SK-N-SH (cell line): ENCODE data around the gene MAP2K5. TPM values are rescaled to one million over a fixed set of nuclear protein-coding genes. Genes with fewer than 3 reads are reported as not detected.

Experiments
- CTCF ChIA-PET: fragments of 300-600, 350-600 bp; formaldehyde crosslinking; extraction: SDS; loops from one replicate; lab custom pipeline; 2021; lab: Yijun Ruan, JAX
- POLR2A ChIA-PET: fragments of 350-600 bp; sonication (Branson Sonifier 250); formaldehyde crosslinking; extraction: SDS; loops from one replicate; lab custom pipeline; 2020; ENCODE audit warnings: antibody characterized with exemption, inconsistent platforms; lab: Yijun Ruan, JAX
- DNase-seq: peaks from one replicate; pipeline ENCODE4 v3.0.0; 2012
- H2AFZ ChIP-seq: fragments of 200-600 bp; sonication (generic); 2 replicates; pipeline ENCODE4 v1.8.1; 2016; ENCODE audit warnings: antibody characterized with exemption, mild to moderate bottlenecking, low read depth
- H3F3A ChIP-seq: fragments of 200-600 bp; sonication (generic); replicated peaks from 2 replicates; pipeline ENCODE3; 2016; ENCODE audit warnings: antibody characterized with exemption, mild to moderate bottlenecking; ENCODE audit not compliant: insufficient read depth
- H3K27ac ChIP-seq, 2 experiments: fragments of 200-500 bp in 1 of 2; fragments of 200-600 bp in 1 of 2; sonication (Bioruptor generic) in 1 of 2; sonication (generic), shearing (Covaris generic) in 1 of 2; 2 replicates each; pipeline versions ENCODE4 v1.5.1 to v1.6.1; 2014 to 2016; ENCODE audit warnings: low read depth in 2 of 2, inconsistent platforms in 1 of 2, low read length in 1 of 2, mild to moderate bottlenecking in 1 of 2, mixed read lengths in 1 of 2
- H3K27me3 ChIP-seq: fragments of 200-600 bp; sonication (generic), shearing (Covaris generic); 2 replicates; pipeline ENCODE4 v1.6.1; 2016; ENCODE audit warnings: mixed run types; ENCODE audit not compliant: insufficient read depth
- H3K36me3 ChIP-seq, 2 experiments: fragments of 200-500 bp in 1 of 2; fragments of 200-600 bp in 1 of 2; sonication (Bioruptor generic) in 1 of 2; sonication (generic) in 1 of 2; replicated peaks in 1 of 2; 2 replicates each; pipeline versions ENCODE3 to v1.5.1; 2014 to 2016; ENCODE audit warnings: low read length in 1 of 2, mild to moderate bottlenecking in 1 of 2; ENCODE audit not compliant: insufficient read depth in 2 of 2, control insufficient read depth in 1 of 2
- H3K4me1 ChIP-seq, 2 experiments: fragments of 200-500 bp in 1 of 2; fragments of 200-600 bp in 1 of 2; sonication (Bioruptor generic) in 1 of 2; sonication (generic), shearing (Covaris generic) in 1 of 2; 2 replicates each; pipeline versions ENCODE4 v1.5.1 to v1.6.1; 2014 to 2016; ENCODE audit warnings: low read depth in 1 of 2, low read length in 1 of 2, mixed run types in 1 of 2; ENCODE audit not compliant: insufficient read depth in 2 of 2, control insufficient read depth in 1 of 2
- H3K4me2 ChIP-seq: fragments of 200-600 bp; sonication (generic), shearing (Covaris generic); 2 replicates; pipeline ENCODE4 v1.6.1; 2017; ENCODE audit warnings: mixed run types
- H3K4me3 ChIP-seq, 2 experiments: fragments of 200-500 bp in 1 of 2; fragments of 200-600 bp in 1 of 2; sonication (Bioruptor generic) in 1 of 2; sonication (generic), shearing (Covaris generic) in 1 of 2; 2 replicates each; pipeline versions ENCODE4 v1.5.1 to v1.8.1; 2014 to 2016; ENCODE audit warnings: low read depth in 2 of 2, inconsistent platforms in 1 of 2, low read length in 1 of 2, mild to moderate bottlenecking in 1 of 2, mixed read lengths in 1 of 2, moderate library complexity in 1 of 2
- H3K79me2 ChIP-seq: fragments of 200-600 bp; sonication (generic); 2 replicates; pipeline ENCODE4 v1.8.1; 2017; ENCODE audit warnings: mild to moderate bottlenecking; ENCODE audit not compliant: insufficient read depth
- H3K9ac ChIP-seq: fragments of 200-600 bp; sonication (generic); 2 replicates; pipeline ENCODE4 v1.6.1; 2017; ENCODE audit warnings: mixed run types
- H3K9me2 ChIP-seq: fragments of 200-600 bp; sonication (generic); 2 replicates; pipeline ENCODE4 v1.6.1; 2017; ENCODE audit warnings: mixed run types
- H3K9me3 ChIP-seq: fragments of 200-600 bp; sonication (generic); 2 replicates; pipeline ENCODE4 v1.6.1; 2017; ENCODE audit warnings: mixed run types, mild to moderate bottlenecking, moderate library complexity
- H4K20me1 ChIP-seq: fragments of 200-600 bp; sonication (generic); 2 replicates; pipeline ENCODE4 v1.6.1; 2017; ENCODE audit warnings: mild to moderate bottlenecking, mixed run types; ENCODE audit not compliant: insufficient read depth
- ELF1 ChIP-seq: IDR thresholded peaks from 2 replicates; pipeline ENCODE4 v1.4.0; 2012
- EP300 ChIP-seq, 2 experiments: IDR thresholded peaks; 2 replicates each; pipeline versions ENCODE4 v1.4.0 to v1.6.1; 2012; ENCODE audit warnings: borderline replicate concordance in 1 of 2, low read depth in 1 of 2, low read length in 1 of 2
- FOSL2 ChIP-seq: IDR thresholded peaks from 2 replicates; pipeline ENCODE4 v1.4.0; 2012; ENCODE audit warnings: low read depth, mild to moderate bottlenecking, moderate library complexity, borderline replicate concordance
- FOXM1 ChIP-seq: IDR thresholded peaks from 2 replicates; pipeline ENCODE4 v1.4.0; 2012; ENCODE audit warnings: low read depth, mild to moderate bottlenecking
- GABPA ChIP-seq: IDR thresholded peaks from 2 replicates; pipeline ENCODE4 v1.4.0; 2012; ENCODE audit warnings: low read depth, mild to moderate bottlenecking
- JUND ChIP-seq: IDR thresholded peaks from 2 replicates; pipeline ENCODE4 v1.4.0; 2012
- NFIC ChIP-seq: IDR thresholded peaks from 2 replicates; pipeline ENCODE4 v1.4.0; 2012; ENCODE audit warnings: borderline replicate concordance
- POLR2AphosphoS5 ChIP-seq: IDR thresholded peaks from 2 replicates; pipeline ENCODE4 v1.6.1; 2012; ENCODE audit warnings: low read depth, low read length
- RCOR1 ChIP-seq: fragments of 150-350 bp; IDR thresholded peaks from 2 replicates; pipeline ENCODE4 v1.6.1; 2017; ENCODE audit warnings: antibody characterized with exemption, low read length
- SMC3 ChIP-seq: IDR thresholded peaks from 2 replicates; pipeline ENCODE4 v1.6.1; 2012; ENCODE audit warnings: low read depth, low read length, improper control_type of control experiment
- TAF1 ChIP-seq: IDR thresholded peaks from 2 replicates; pipeline ENCODE4 v1.6.1; 2012; ENCODE audit warnings: low read depth, mild to moderate bottlenecking, low read length, moderate library complexity, borderline replicate concordance
- TEAD4 ChIP-seq: IDR thresholded peaks from 2 replicates; pipeline ENCODE4 v1.4.0; 2012; ENCODE audit warnings: mild to moderate bottlenecking, borderline replicate concordance; ENCODE audit not compliant: insufficient read depth
- YY1 ChIP-seq: IDR thresholded peaks from 2 replicates; pipeline ENCODE4 v1.4.0; 2012; ENCODE audit warnings: low read depth, mild to moderate bottlenecking
- ZBTB33 ChIP-seq: IDR thresholded peaks from 2 replicates; pipeline ENCODE4 v1.4.0; 2012; ENCODE audit warnings: low read depth, borderline replicate concordance
- WGBS: methylation state at CpG from one replicate; pipeline ENCODE4 v1.1.6; 2017; ENCODE audit warnings: low lambda C conversion rate; 5-methylcytosine and 5-hydroxymethylcytosine counted together
- polyA plus RNA-seq, 3 experiments: library from polyadenylated mRNA; depleted of rRNA; stranded (reverse); fragments of >200 nt; gene quantifications; 2 replicates each; pipeline ENCODE4 v1.2.3, GENCODE V29; 2012
- TF ChIP-seq, protein P1 (sequence below): IDR thresholded peaks from 2 replicates; pipeline ENCODE4; 2012
- TF ChIP-seq, protein P2 (sequence below): IDR thresholded peaks from 2 replicates; pipeline ENCODE4 v1.4.0; 2012; ENCODE audit warnings: low read depth, borderline replicate concordance
- TF ChIP-seq, protein P3 (sequence below): fragments of 200-600 bp; sonication (generic); IDR thresholded peaks from 2 replicates; pipeline ENCODE4 v1.6.1; 2017; ENCODE audit warnings: antibody characterized with exemption, mild to moderate bottlenecking, moderate library complexity

Gene MAP2K5
- polyA plus RNA-seq, 1 of the 3 experiments (the other 2 are of a cell fraction): 6.2 TPM

DNA sequence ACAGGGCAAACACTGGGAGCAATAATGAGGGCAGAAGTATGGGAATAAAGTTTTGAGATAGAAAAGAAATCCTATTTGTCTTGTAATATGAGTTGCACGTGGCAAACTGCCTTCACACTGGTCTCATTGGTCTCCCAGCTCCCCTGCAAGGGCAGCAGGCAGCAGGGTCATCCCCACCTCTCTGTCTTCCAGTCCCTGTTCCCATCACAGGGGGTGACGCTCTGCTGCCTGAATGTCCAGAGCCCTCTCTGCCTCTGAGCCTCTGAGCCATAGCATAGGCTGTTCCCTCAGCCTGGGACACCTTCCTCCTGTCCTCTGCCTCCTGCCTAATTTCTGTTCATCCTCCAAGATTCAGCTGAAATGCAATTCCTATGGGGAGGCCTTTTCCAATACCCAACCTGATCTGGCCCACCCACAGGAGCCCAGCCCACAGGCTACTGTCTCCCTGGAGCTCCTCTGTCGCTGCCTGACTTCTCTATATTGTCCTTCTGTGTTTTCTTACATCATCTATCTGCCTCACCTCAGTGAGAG, 270.7 kb downstream of the MAP2K5 start:
- no peaks in the 10 kb centered on the region for H3K9me3 ChIP-seq
- no peak overlapping the region for H3K4me2 ChIP-seq
- no peaks in the 10 kb centered on the region for H3K4me1 ChIP-seq
- no peaks in the 10 kb centered on the region for H3K27me3 ChIP-seq
- no peaks in the 10 kb centered on the region for H4K20me1 ChIP-seq
- H3K27ac ChIP-seq: no peak overlapping the region
- no peaks in the 10 kb centered on the region for H3K9me2 ChIP-seq
- WGBS: 88% methylated on average over 3 of the region's 3 CpGs
- ChIA-PET POLR2A (interaction anchor here (0.9 kb wide), 1 partner anchor 11 kb away, joined by 4 read pairs; no protein-coding TSS in a partner anchor), CTCF (no interaction called here)
- DNase-seq: peak; percentile 9
- H3K9ac ChIP-seq: no peak overlapping the region
- TF ChIP-seq FOXM1 (no peak), NFIC (no peak), EP300 (IDR thresholded peaks at IDR 0.05; ENCODE audit: borderline replicate concordance in 1 of 2, low read depth in 1 of 2, low read length in 1 of 2) (no peak), YY1 (no peak), TEAD4 (no peak), TAF1 (no peak), RCOR1 (no peak), FOSL2 (no peak), SMC3 (no peak), ELF1 (no peak)
- TF ChIP-seq, protein P1, sequence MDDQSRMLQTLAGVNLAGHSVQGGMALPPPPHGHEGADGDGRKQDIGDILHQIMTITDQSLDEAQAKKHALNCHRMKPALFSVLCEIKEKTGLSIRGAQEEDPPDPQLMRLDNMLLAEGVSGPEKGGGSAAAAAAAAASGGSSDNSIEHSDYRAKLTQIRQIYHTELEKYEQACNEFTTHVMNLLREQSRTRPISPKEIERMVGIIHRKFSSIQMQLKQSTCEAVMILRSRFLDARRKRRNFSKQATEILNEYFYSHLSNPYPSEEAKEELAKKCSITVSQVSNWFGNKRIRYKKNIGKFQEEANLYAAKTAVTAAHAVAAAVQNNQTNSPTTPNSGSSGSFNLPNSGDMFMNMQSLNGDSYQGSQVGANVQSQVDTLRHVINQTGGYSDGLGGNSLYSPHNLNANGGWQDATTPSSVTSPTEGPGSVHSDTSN: no peak
- TF ChIP-seq, protein P2, sequence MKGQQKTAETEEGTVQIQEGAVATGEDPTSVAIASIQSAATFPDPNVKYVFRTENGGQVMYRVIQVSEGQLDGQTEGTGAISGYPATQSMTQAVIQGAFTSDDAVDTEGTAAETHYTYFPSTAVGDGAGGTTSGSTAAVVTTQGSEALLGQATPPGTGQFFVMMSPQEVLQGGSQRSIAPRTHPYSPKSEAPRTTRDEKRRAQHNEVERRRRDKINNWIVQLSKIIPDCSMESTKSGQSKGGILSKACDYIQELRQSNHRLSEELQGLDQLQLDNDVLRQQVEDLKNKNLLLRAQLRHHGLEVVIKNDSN: no peak
- TF ChIP-seq, protein P3, sequence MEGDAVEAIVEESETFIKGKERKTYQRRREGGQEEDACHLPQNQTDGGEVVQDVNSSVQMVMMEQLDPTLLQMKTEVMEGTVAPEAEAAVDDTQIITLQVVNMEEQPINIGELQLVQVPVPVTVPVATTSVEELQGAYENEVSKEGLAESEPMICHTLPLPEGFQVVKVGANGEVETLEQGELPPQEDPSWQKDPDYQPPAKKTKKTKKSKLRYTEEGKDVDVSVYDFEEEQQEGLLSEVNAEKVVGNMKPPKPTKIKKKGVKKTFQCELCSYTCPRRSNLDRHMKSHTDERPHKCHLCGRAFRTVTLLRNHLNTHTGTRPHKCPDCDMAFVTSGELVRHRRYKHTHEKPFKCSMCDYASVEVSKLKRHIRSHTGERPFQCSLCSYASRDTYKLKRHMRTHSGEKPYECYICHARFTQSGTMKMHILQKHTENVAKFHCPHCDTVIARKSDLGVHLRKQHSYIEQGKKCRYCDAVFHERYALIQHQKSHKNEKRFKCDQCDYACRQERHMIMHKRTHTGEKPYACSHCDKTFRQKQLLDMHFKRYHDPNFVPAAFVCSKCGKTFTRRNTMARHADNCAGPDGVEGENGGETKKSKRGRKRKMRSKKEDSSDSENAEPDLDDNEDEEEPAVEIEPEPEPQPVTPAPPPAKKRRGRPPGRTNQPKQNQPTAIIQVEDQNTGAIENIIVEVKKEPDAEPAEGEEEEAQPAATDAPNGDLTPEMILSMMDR: no peak
- H3K79me2 ChIP-seq: no peaks in the 10 kb centered on the region
- H3K4me3 ChIP-seq: no peak overlapping the region
- no peaks in the 10 kb centered on the region for H3F3A ChIP-seq
- no peaks in the 10 kb centered on the region for H3K36me3 ChIP-seq
- no peak overlapping the region for H2AFZ ChIP-seq

GRCh38 chr15:67815036-67815592, 272.6 kb downstream of the MAP2K5 start:
- H3F3A ChIP-seq: no peaks in the 10 kb centered on the region
- H3K4me1 ChIP-seq: no peaks in the 10 kb centered on the region
- 84% methylated on average over 5 of the region's 5 CpGs for WGBS
- no peaks in the 10 kb centered on the region for H3K9me2 ChIP-seq
- H3K27ac ChIP-seq: no peak overlapping the region
- H2AFZ ChIP-seq: no peak overlapping the region
- DNase-seq: peak; percentile 9
- H3K27me3 ChIP-seq: no peaks in the 10 kb centered on the region
- H3K79me2 ChIP-seq: no peaks in the 10 kb centered on the region
- H3K4me3 ChIP-seq: no peak overlapping the region
- ChIA-PET POLR2A (no interaction called here), CTCF (interaction anchor here (1.0 to 1.2 kb wide), 2 partner anchors 8 to 17 kb away, joined by 3 to 5 read pairs; no protein-coding TSS in a partner anchor)
- no peaks in the 10 kb centered on the region for H3K9me3 ChIP-seq
- no peaks in the 10 kb centered on the region for H3K36me3 ChIP-seq
- no peak overlapping the region for H3K4me2 ChIP-seq
- no peak overlapping the region for H3K9ac ChIP-seq
- no peaks in the 10 kb centered on the region for H4K20me1 ChIP-seq
- no peak for TF ChIP-seq POLR2AphosphoS5
- TF ChIP-seq JUND: no peak
- TF ChIP-seq, protein P1: no peak
- TF ChIP-seq, protein P2: no peak
- no peak for TF ChIP-seq GABPA
- TF ChIP-seq ZBTB33: no peak
- no peak for TF ChIP-seq EP300 (IDR thresholded peaks at IDR 0.05; ENCODE audit: borderline replicate concordance in 1 of 2, low read depth in 1 of 2, low read length in 1 of 2)
- TF ChIP-seq ELF1: no peak
